ENCODE measurements around the gene SV2C.
A peak's percentile ranks its signal among the peaks of the same experiment; 100 is the strongest.
"Not testable (repeated sequence)": the region's sequence is repeated elsewhere in the genome, so short reads cannot be mapped to it uniquely, and the experiment has no call there.

Gene SV2C, protein sequence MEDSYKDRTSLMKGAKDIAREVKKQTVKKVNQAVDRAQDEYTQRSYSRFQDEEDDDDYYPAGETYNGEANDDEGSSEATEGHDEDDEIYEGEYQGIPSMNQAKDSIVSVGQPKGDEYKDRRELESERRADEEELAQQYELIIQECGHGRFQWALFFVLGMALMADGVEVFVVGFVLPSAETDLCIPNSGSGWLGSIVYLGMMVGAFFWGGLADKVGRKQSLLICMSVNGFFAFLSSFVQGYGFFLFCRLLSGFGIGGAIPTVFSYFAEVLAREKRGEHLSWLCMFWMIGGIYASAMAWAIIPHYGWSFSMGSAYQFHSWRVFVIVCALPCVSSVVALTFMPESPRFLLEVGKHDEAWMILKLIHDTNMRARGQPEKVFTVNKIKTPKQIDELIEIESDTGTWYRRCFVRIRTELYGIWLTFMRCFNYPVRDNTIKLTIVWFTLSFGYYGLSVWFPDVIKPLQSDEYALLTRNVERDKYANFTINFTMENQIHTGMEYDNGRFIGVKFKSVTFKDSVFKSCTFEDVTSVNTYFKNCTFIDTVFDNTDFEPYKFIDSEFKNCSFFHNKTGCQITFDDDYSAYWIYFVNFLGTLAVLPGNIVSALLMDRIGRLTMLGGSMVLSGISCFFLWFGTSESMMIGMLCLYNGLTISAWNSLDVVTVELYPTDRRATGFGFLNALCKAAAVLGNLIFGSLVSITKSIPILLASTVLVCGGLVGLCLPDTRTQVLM

DNA sequence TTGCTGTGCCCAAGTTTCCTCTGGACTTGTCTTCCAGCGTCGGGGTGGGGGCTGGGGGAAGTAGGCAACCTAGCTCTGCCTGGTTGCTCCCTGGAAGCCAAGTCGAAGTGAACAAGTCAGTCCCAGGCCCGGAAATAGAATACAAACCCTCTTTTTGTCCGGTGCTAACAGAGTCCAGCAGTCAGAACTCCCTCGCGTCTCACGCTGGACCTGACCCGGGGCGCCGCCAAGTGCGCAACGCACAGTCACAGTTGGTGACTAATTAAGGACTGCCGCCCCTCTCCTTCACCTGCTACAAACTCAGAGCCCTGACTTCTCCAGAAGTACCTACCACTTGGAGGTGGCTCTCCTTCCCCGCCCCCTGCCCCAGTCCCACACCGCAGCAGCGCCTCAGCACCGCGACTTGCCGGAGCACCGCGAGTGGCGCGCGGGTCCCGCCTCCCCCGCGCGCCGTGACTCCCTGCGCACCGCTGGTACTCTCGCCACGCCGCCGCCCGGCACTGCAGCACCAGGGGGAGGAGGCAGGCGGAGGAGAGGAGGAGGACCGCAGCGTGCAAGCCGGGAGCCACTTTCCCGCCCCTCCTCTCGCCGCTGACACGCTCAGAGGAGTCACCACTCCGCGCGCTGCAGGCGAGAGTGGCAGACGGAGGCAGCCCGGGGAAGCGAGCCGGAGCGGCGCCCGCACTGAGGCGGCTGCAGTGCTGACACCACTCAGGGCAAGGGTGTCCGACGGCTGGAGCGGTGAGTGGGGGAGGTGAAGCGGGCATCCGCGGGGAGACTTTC, at the start of gene SV2C:
Gene SV2C, plus strand, starts transcription at position 612 of the 783 bp plus-strand sequence. CDS start 48,368 bp downstream, outside the sequence.
- DNase-seq (ENCODE audit: low read depth, low spot score) = peak; percentile 63

DNA sequence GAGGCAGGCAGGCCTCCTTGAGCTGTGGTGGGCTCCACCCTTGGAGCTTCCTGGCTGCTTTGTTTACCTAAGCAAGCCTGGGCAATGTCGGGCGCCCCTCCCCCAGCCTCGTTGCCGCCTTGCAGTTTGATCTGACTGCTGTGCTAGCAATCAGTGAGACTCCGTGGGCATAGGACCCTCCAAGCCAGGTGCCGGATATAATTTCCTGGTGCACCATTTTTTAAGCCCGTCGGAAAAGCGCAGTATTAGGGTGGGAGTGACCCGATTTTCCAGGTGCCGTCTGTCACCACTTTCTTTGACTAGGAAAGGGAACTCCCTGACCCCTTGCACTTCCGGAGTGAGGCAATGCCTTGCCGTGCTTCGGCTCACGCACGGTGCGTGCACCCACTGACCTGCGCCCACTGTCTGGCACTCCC, 45.4 kb upstream of the SV2C start:
- not testable (repeated sequence) for DNase-seq (ENCODE audit: low read depth, low spot score)

DNA sequence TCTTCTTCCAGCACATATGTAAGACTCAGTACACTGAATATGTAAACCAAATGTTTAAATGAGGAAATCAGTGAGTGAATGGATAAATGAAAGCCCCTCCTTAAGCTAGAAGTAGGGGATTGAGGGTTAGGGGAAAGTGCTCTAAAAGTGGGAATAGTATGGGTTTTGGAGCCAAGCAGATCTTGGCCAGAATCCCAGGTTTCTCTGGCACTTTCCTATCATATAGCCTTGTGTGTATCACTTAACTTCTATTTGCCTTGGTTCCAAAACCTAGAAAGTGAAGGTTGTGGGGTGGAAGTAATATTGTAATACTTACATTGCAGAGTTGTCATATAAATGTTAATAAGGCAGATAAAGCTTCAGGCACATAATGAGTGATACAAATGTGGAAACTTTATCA, 45.0 kb upstream of the SV2C start:
- DNase-seq (ENCODE audit: low read depth, low spot score) = no peak

DNA sequence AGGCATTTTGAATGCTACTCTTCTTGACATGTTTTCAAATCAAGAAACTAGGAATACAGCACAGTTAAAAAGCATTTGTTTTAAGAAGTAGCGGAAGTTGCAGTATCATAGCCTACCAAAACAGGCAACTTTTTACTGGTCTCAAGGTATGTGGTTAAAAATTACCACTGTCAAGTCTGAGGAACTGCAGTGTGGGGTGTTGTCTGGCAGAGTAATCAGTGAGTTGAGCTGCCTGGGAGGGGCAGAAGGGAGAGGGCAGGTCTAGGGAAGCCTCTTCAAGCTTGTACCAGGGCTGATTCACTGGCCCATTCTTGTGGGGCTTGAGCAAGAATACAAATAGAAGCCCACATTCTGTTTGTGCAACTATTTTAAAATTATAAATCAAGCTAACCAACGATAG, 42.4 kb upstream of the SV2C start:
- DNase-seq (ENCODE audit: low read depth, low spot score) = no peak

DNA sequence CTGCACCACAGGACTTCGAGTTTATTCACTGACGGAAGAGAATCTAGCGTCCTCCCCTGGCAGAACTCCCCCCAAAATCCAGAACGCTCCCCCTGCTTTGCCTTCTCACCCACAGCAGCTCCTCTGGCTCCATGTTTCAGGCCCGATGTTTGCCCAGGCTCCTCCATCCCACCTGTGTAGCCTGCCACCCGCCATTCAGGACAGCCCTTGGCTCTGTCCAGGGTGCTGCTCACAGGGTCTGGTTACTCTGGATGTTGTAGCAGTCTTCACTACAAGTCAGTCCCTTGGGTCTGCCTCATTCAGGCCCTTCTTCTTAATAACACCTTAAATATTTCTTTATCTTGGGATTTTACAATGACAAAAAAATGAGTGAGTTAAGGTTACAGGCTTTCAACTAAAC, 41.3 kb upstream of the SV2C start:
- peak; percentile 27 for DNase-seq (ENCODE audit: low read depth, low spot score)

DNA sequence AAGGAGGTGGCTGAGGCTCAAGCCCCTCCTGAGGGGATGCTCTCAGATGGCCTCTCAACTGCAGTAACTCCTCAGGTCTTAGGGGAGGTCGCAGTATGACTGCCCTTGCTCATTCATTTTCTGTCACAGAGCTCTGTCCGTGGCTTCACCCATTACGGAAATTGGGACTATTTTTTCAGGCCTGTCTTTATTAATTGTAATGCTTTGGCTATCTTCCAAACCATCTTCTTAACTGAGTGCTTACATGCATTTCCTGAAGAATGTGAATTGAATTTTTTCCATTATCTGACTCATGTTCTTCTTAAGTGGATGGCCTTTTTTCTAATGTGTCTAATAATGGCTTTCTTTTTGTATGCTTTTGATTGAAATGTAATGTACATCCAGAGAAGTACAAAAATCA, 36.4 kb upstream of the SV2C start:
- DNase-seq (ENCODE audit: low read depth, low spot score) = peak; percentile 2

DNA sequence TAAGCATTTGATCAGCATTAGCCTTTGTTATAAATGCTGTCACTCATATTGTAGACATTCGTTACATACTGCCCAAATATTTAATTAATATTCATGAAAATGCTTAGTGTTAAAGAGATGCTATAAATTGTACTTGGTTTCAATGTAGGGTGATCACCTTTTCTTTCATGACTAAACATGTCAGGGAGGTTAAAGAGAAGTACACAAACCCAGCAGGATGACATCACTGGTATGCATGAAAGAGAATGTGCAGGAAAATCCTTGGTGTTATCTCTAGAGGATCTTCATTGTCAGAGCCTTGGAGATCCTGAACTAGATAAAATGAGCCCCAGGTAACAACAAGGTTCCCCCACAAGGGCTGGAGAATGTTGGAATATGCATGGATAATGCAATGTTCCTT, 33.0 kb upstream of the SV2C start:
- DNase-seq (ENCODE audit: low read depth, low spot score) = no peak

DNA sequence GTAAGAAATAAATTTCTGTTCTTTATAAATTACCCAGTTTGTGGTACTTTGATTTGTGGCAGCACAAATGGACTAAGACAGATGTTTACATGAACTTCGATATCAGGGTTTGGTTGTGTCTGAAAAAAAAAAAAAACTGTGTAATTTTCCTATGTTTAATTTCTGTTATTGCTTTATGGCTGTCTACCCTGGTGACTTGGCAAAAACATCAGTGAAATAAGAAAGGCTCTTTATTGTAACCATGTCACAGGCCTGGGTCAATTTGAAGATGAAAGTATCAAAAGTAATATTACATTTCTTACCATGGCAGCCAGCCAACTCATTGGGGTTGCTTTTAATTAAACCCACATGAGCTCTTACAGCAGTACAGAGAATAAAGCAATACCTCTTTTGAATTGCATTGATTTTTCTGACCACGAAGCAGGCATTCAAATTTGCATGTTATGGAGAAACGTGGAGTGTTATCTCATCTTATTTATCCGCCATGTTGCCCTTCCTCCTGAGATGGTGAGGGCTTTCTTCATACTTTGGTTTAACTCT, 20.6 kb upstream of the SV2C start:
- no peak for DNase-seq (ENCODE audit: low read depth, low spot score)

DNA sequence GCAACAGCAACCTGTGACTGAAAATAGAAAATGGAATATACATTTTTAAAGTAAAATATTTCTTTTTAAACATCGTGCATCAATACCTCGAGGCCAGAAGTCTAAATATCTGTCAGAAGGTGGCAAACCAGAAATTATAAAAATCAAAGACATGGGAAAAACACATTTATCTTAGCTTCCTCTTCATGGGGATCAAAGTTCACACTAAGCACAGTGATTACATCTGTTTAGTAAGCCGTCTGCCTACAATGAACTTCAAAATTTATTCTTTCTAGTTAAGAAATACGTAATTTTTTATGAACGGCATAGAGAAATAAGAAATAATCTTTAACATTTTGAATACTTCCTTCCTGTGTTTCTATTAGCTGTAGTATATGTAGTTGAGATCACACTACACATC, 17.9 kb upstream of the SV2C start:
- DNase-seq (ENCODE audit: low read depth, low spot score) = no peak

DNA sequence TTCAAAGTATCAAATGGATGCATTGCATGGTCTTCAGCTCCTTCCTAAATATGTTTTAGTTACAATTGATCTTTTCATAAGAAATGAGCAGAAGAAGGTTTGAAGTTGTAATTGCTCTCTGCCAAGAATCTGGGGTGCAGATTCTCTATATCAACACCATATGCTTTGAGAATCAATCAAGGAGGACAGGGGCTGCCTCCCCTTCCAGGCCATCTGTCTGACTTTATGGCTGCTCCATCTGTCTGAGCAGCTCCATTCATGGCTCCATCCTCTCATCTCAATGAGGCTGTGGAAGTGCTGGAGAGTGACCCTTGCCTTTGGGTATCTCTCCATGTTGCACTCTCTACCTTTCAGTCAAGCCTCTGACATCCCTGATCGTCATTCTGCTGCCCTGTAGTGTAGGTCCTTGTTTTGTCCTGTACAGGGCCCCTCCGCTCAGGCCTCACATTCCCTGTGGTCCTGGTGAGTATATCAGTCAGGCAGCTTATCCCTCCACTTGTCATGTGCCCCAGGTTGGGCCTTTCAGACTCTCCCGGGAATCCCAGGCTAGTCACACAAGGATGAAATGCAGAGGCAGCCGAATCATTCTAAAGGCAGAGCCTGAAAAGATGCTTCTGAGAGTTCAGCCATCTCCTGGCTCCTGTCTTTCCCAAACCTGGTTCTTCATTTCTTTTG, 14.0 kb upstream of the SV2C start:
- DNase-seq (ENCODE audit: low read depth, low spot score) = no peak

DNA sequence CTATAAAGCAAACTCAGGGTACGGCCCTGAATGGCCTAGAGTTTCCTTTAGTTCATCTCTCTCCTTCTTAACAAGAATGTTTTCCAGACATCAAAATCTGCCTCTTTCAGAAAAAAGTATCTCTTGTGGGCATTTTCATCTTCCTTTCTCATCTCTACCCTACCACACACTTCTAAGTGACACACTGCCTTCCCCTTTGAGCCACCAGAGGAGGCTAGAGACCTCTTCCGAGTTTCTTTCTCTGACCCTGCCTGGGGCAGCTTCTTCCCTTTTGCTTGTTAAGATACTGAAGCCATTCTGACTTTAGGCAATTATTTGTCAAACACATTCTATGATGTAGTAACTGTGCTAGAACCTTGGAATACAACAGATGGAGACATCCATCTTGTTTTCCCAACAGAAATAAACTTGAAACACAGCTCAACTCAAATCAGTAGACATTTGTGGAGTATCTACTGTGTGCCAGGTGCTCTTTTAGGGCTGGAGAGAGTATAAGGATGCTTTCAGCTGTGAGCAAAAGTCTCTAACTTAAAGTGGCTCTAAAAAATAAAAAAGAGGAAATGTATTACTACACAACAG, 8.6 kb upstream of the SV2C start:
- DNase-seq (ENCODE audit: low read depth, low spot score) = peak; percentile 10

DNA sequence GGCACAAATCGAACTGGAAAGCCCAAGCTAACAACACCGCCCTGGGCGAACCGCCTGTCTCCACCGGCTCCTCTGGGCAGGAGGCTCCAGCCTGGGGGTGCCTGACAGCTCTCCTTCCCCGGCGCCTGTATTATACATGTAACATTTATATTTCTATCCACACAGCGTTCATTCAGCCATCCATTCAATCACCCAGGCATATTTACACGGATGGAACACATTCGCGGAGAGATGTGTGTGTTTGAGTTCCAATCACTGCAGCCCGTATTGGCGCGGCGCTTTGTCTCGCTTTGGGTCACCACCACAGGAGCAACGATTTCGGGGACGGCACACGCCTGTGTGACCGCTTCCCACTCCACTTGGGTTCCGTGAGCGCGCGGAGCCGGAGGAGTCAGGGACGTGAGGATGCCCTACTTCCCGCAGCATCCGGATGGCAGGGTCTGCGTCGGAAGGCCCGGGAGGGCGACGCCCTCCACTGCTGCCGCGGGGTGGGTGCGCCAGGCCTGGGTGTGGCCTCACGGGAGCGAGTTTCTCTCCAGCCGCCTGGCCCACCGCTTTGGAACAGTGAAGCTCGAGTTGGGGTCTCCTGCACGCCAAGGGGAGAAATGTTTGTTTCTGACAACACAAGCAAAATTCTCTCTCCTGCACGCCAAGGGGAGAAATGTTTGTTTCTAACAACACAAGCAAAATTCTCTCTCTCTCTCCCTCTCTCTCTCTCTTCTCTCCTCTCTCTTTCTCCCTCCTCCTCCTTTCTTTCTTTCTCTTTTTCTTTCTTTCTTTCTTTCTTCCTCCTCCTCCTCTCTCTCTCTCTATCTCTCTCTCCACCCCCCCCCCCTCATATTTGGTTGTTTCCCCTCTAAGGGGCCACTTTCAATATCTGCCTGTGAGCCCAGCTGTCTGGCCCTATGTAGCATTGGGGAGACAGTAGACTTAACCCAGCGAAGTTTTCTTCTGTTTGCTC, 1.1 kb upstream of the SV2C start:
- peak; percentile 4 for DNase-seq (ENCODE audit: low read depth, low spot score)

DNA sequence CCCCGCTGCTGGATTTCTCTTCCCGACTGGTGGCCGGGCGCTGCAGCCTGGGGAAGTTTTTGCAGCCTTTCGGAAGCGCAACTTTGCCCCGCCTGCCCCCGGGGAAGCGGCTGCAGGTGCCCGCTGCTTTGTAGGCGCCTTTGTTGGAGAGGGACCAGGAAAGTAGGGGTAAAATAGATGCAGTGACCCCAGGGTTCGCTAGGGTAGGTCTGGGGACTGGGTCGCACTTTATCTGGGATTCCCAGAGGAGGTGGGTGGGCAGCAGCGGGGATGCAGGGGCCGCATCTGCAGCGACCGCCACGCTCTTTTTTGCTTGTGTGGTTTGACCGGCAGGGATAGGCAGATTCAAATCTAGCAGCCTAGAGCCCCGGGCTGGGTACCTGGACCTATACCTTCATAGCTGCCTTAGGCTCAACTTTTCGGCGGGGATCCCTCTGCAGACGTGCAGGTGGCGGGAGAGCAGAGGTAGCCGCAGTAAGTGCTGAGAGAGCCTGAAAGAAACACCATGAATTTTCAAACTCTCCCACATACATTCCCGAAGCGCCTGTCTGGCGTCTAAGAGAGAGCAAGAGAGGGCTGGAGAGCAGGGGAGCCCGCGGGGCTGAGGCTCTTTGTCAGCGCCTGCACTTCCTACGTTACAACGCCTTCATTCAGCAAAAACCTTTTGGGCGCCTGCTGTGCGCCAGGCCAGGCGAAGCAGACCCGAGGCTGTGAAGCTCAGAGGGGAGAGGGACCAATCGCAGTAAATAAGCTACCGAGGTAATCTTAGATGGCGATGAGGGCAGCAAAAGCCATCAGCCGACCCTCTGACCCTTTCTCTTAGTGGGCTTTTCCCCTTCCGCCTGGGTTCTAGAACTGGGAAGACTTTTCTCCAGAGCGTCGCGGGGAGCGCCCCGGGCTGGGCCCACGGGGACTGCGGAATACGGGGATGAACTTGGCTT, 642 bp downstream of the SV2C start:
- peak; percentile 43 for DNase-seq (ENCODE audit: low read depth, low spot score)

DNA sequence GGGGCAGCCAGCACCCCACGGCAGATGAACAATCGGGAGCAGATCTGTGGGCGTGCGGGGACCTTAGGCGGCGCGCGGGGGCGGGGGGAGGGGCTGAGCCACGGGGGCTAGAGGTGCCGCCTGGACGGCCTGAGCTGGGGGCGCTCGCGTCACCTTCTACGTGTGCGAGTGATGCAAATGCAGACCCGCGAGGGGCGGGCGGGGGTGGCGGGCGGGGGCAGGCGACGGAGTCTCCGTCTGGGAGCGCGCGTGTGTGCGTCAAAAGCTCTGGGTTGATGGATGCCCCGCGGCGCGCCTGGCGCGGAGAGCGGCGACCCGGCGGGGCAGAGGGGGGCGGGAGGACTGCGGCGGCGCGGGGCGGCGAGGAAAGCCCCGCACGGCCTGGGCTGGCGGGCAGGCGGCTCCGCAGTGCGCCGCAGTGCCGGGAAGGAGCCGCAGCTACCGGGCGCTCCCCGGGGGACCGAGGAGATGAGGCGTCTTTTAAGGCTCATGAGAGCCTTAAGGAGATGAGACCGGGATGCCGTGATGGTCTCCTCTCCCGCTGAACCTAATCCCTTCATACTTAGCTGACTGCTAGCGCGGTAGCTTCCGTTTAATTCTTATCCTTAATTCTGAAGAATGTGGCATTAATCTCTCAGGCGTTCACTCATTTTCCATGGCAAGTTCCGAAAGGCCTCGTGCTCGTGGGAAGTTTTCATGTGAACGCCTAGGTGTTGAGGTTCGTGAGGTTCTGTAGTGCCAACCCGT, 1.5 kb downstream of the SV2C start:
- DNase-seq (ENCODE audit: low read depth, low spot score) = peak; percentile 16

DNA sequence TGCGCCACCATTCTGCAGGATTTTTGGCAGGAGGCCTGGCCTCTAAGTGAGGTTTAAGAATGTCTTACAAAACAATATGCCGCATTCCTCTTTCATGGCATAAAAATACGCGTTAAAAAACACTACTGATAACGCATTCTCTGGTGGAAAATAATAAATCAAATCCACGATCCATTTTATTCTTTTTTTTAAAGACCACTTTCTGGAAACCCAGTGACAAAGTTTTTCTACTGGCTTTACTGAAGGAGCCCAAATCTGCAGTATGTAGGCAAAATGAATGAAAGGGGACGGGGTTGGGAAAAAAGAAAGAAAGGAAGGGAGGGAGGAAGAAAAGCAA, 2.0 kb downstream of the SV2C start:
- no peak for DNase-seq (ENCODE audit: low read depth, low spot score)

DNA sequence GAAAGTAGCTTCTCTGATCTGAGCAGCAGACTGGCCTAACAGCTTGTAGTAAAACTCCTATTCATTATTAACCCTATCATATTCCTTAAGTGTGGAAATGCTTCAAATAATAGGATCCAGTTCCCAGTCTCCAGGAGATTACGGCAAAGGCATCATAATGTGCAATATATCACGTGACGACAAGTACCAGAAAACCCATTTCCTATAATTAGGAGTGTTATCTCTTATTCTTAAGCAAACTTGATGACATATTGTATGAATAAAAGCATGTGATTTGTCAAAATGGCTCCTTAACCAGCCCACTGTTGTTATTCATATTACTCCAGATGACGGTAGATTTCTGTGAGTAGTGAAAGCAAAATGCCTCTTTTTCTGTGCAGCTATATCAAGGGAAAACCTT, 2.9 kb downstream of the SV2C start:
- DNase-seq (ENCODE audit: low read depth, low spot score) = no peak

DNA sequence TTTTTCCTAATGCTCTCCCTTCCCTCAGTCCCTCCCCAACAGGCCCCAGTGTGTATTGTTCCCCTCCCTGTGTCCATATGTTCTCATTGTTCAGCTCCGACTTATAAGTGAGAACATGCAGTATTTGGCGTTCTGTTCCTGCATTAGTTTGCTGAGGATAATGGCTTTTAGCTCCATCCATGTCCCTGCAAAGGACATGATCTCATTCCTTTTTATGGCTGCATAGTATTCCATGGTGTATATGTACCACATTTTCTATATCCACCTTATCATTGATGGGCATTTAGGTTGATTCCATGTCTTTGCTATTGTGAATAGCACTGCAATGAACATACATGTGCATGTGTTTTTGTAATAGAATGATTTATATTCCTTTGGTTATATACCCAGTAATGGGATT, 6.0 kb downstream of the SV2C start:
- not testable (repeated sequence) for DNase-seq (ENCODE audit: low read depth, low spot score)

DNA sequence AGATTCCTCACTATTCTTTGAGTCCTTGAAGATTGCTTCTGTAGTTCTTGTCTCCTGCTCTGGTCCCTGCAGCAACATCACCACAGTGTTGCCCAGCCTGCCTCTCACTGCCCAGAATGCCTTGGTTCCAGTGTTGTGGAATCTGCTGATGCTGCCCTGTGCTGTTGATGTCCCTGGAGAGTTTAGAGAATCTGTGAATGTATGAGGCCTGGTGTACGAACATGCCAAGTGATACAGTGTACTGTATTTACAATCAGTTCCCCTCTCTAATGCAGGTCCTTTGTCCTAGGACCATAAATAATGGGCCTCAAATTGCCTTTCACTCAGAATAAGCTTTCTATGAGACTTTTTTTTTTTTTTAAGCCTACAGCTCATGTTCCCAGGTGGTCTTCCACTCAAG, 8.2 kb downstream of the SV2C start:
- no peak for DNase-seq (ENCODE audit: low read depth, low spot score)

Measured in astrocyte of the hippocampus (primary cell).